Activated naive CD8-positive, alpha-beta T cell treated with anti-CD3 and anti-CD28 coated beads for 36 hours (primary cell): ENCODE data around the gene FIBP. TPM values are rescaled to one million over a fixed set of nuclear protein-coding genes. Genes with fewer than 3 reads are reported as not detected.

Experiments
- DNase-seq: peaks from one replicate; pipeline ENCODE4 v3.0.0; 2021
- H3K27ac Mint-ChIP-seq: one replicate; pipeline ENCODE4 v1.8.0; 2022; ENCODE audit warnings: mild to moderate bottlenecking, moderate library complexity, mixed read lengths
- H3K27me3 Mint-ChIP-seq: one replicate; pipeline ENCODE4 v1.8.0; 2022; ENCODE audit warnings: mild to moderate bottlenecking, mixed read lengths
- H3K36me3 Mint-ChIP-seq: one replicate; pipeline ENCODE4 v1.8.0; 2021; ENCODE audit warnings: mild to moderate bottlenecking, mixed read lengths
- H3K4me1 Mint-ChIP-seq: one replicate; pipeline ENCODE4 v1.8.0; 2021; ENCODE audit warnings: mixed read lengths
- H3K4me3 Mint-ChIP-seq: one replicate; pipeline ENCODE4 v1.8.0; 2022; ENCODE audit warnings: mild to moderate bottlenecking, moderate library complexity, mixed read lengths
- H3K9me3 Mint-ChIP-seq: one replicate; pipeline ENCODE4 v1.8.0; 2022; ENCODE audit warnings: mixed read lengths
- total RNA-seq, 2 experiments: library from RNA; stranded (reverse); gene quantifications; one replicate each; pipeline ENCODE4 v1.2.3, GENCODE V29; 2021

FIBP gene
- total RNA-seq, 2 experiments from 2014 or later = 113 to 114 TPM

DNA sequence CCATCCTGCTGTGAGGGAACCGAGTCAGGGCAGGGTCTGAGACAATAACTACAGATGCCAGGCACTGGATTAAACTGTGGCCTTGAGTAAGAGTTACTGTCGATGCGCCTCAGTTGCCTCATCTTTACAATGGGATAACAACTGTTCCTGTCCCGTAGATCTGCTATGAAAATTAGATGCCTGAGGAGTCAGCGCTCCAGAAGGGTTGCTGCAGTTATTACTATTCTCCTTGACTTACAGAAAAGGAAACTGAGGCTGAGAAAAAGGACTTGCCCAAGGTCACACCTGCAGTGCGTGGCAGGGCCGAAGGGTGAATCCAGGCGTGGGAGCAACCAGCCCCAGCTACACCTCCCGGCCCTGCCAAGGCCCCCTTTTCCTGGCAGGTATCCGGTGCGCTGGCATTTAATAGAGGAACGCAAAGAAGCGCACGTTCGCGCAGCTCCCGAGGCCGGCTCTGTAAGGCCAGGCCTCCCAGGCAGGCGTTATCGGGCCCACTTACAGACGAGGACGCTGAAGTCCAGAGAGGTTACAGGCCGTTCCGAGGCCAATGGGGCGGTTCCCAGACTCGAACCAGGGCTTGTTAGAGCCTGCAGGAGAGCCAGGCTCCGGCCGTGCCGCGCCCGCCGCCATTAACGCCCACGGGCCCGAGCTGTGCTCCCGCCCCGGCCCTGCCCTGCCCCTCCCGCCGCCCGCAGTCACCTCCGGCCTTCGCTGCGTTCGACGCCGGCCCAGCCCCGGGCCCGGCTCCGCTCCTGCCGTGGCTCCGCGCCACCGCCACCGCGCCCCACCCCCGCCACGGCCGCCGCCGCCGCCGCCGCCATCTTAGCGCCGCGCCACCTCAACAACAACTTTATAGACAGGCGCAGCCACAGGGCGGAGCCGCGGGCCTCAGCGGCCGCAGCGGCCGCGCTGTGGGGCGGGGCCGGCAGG is 30.2 kb upstream of the FIBP start, which contains the start of gene C11orf68:
C11orf68 (minus strand) TSS at position 852 of the 930 bp plus-strand sequence; CDS start at position 821, 31 bp downstream.
- H3K36me3 Mint-ChIP-seq = peaks cover 1% of the 10 kb centered on the region
- H3K27me3 Mint-ChIP-seq = no peaks in the 10 kb centered on the region

DNA sequence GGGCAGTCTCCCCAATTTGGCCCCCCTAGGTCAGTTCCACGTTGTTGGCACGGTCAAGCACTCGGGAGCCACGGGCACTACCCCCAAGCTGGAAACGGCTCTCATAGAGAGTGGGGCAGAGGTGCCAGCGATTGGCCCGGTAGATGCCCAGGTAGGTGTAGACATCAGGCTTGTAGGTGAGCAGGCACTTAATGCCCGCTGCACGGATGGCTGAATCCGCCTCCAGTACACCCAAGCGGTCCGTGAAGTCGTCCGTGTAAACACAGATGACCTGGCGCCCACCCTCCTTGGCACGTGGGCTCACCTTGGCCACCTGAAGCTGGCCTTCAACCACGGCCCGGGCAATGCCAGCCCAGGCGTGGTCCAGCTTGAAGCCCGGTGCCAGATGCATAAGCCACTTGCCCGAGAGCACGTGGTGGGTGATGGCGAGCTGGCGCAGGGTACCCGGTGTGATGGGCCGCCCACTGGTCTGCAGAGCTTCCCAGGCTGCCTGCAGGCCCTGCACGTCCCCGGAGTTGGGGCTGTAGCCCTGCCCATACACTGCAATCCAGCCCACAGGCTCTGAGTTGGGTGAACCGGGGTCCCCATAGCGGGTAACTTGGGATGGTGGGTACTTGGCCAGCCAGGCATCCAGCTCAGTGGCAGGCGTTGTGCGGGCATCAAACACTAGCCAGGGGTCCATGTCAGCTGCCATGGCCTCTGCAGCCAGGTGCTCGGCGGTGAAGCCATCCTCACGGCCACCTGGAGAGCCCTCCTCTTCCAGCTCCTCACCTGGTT is 29.4 kb upstream of the FIBP start:
- H3K36me3 Mint-ChIP-seq = no peaks in the 10 kb centered on the region
- H3K4me1 Mint-ChIP-seq = peaks cover 29% of the 10 kb centered on the region
- no peaks in the 10 kb centered on the region for H3K27me3 Mint-ChIP-seq
- H3K27ac Mint-ChIP-seq = no peak overlapping the region
- peak overlapping the region; percentile 85 for H3K4me3 Mint-ChIP-seq
- no peak for DNase-seq
- no peaks in the 10 kb centered on the region for H3K9me3 Mint-ChIP-seq

More for the DNA sequence above, 30.2 kb upstream of the FIBP start, which contains the start of gene C11orf68:
- Mint-ChIP-seq H3K4me3 (peak within 1 kb of the TSS; percentile 95), H3K27ac (peak within 1 kb of the TSS; percentile 88), H3K9me3 (no peaks in the 10 kb centered on the region), H3K4me1 (peaks cover 29% of the 10 kb centered on the region)
- DNase-seq = no peak

DNA sequence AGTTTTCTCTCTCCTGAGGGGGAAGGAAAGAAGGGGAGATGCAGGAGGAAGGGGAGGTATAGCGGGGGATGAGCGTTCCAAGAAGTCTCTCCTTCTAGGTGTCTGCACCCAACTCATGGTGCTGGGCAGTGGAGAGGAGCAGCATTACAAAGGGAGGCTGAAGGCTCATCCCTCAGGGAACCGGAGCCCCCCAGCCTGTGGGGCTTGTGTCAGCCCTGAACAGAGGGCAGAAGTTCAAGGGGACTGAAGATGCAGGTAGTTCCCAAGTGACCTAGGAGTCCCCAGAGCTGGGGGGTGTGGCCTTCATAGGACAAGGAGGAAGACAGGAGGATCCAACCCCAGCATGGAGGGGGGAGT is 28.8 kb upstream of the FIBP start:
- Mint-ChIP-seq H3K27me3 (no peaks in the 10 kb centered on the region), H3K27ac (peak overlapping the region; percentile 16)

DNA sequence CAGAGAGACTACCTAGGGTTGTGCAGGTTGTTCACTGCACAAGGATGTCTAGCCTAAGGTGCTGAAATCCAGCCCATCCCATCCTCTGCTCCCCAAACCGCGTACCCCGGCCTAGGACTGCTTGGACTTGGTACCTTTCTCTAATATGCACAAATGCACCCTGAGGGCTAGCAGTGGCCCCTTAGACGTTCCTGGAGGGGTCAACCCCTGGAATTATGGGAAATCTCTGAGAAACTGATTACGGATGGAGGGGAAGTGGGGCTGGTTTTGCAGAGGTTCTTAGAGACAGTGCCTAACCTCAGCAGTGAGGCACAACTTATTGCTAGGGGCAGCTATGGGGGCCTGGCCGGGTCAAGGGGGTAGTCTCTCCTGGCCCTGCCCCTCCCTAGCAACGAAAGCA is 28.1 kb upstream of the FIBP start:
- H3K4me3 Mint-ChIP-seq = peak overlapping the region; percentile 85
- peak overlapping the region; percentile 44 for H3K27ac Mint-ChIP-seq

More for the DNA sequence above, 28.8 kb upstream of the FIBP start:
- no peak for DNase-seq
- H3K36me3 Mint-ChIP-seq = no peaks in the 10 kb centered on the region
- peaks cover 25% of the 10 kb centered on the region for H3K4me1 Mint-ChIP-seq
- no peaks in the 10 kb centered on the region for H3K9me3 Mint-ChIP-seq
- H3K4me3 Mint-ChIP-seq = peak overlapping the region; percentile 85

DNA sequence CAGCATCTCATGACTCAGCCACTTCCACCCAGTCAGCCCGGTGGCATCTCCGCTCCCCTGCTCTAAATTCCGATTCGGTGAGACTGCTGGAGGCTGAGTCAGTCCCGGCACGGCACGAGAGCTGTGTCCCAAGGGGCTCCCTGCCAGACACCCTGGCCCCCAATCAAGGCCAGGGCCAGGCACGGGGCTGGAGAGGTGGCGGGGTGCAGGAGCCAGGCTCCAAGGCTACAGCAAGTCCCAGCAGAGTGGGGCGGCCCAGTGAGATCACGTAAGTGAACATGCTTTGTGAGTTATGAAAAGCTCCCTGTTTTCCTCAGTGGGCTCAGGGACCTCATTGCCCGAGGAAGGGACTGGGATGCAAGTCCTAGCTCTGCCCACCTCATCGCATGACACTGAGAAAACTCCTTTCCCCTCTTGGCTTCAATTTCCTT is 27.6 kb upstream of the FIBP start:
- H3K36me3 Mint-ChIP-seq = no peaks in the 10 kb centered on the region
- no peaks in the 10 kb centered on the region for H3K27me3 Mint-ChIP-seq
- DNase-seq = no peak
- no peak overlapping the region for H3K27ac Mint-ChIP-seq
- H3K4me3 Mint-ChIP-seq = no peak overlapping the region
- H3K9me3 Mint-ChIP-seq = no peaks in the 10 kb centered on the region
- H3K4me1 Mint-ChIP-seq = peaks cover 24% of the 10 kb centered on the region

More for the DNA sequence above, 28.1 kb upstream of the FIBP start:
- H3K27me3 Mint-ChIP-seq = no peaks in the 10 kb centered on the region
- DNase-seq = no peak
- peaks cover 24% of the 10 kb centered on the region for H3K4me1 Mint-ChIP-seq
- no peaks in the 10 kb centered on the region for H3K36me3 Mint-ChIP-seq
- H3K9me3 Mint-ChIP-seq = no peaks in the 10 kb centered on the region

DNA sequence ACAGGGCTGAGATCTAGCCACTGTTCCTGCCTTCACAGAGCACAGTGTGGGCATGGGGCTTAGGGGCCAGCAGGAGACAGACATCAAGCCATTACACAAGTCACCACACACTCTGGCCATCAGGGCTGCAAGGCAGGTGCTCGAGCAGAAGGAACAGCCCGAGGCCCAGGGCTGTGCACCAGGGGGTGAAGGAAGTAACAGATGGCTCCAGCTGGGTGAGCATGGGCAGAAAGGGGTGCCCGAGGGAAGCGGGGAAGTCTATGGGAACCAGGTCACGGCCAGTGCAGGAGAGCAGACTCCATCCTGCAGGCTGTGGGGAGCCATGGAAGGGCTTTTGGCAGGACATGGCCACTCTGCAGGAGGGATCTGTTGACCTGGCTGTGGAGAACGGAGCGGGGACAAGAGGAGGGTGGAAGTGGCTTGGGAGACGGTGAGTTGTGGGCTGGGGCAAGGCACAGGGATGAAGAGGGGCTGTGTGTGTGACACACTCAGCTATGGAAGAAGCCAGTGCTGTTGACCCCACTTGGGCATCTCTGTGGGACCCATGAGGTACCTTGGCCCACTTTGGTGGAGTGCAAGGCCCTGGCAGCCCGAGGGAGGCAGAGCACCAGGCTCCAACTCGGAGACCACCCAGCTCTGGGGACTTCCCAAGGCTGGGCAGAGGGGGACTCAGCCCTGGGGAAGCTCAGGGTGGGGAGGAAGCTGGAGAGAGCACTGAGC is 27.0 kb upstream of the FIBP start:
- Mint-ChIP-seq H3K4me1 (peaks cover 20% of the 10 kb centered on the region), H3K4me3 (no peak overlapping the region), H3K36me3 (no peaks in the 10 kb centered on the region), H3K27ac (no peak overlapping the region), H3K9me3 (no peaks in the 10 kb centered on the region), H3K27me3 (no peaks in the 10 kb centered on the region)
- DNase-seq = no peak

DNA sequence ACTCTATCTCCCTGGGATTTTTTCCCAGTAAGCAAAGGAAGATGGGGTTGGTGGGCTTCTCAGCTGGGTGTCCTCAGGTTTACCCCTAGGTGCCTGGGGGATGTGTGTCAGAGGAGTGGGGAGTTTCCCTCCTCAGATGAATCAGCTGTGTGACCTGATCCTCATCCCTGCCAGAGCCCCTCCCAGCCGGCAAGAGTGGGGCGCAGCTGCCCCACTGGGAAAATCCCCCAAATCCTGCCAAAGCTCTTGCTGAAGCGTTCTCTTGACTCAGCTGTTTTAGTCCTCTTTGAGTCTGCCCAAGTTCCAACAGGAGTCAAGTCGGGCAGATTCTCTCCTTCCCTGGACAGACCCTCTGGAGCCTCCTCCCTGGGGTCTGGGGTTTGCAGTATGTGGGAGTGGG is 24.6 kb upstream of the FIBP start:
- peaks cover 25% of the 10 kb centered on the region for H3K4me1 Mint-ChIP-seq
- DNase-seq = no peak
- no peak overlapping the region for H3K27ac Mint-ChIP-seq
- H3K9me3 Mint-ChIP-seq = no peaks in the 10 kb centered on the region
- peaks cover 3% of the 10 kb centered on the region for H3K27me3 Mint-ChIP-seq
- H3K36me3 Mint-ChIP-seq = no peaks in the 10 kb centered on the region
- H3K4me3 Mint-ChIP-seq = no peak overlapping the region

DNA sequence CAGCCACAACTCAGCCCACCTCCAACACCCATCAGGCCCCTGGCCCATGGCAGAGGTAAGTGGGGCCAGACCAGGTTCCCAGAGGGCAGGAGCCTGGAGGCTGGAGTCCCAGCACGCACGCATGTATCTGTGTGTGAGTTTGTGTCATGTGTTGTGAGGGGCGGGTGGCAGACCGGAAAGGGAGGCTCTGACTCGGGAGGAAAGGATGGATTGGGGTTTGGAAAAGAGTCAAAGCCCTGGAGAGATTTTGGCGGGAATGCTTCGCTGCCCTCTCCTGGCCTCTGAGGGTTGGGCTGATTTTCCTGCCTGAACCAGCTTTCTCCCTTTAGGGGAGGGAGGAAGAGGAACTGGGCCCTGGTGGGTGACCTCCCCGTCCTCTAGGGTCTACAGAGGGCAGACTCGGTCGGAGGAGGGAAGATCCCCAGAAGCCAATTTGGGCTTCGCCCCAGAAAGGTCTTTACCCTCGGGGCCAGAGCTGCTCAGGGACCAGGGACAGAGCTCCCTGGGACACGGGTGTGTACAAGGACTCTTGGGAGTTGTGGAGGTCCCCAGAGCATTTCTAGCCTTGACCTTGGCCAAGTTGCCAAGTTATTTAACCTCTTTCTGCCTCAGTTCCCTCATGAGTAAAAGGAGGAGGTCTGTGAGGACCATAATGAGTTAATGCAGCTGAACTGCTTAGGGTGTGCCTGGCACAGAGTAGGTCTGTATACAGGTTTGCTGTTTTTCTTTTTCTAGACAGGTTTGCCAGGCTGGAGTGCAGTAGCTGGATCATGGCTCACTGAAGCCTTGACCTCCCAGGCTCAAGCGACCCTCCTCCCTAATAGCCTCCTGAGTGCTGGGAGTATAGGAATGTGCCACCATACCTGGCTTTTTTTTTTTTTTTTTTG is 23.7 kb upstream of the FIBP start:
- Mint-ChIP-seq H3K27me3 (peaks cover 3% of the 10 kb centered on the region), H3K36me3 (no peaks in the 10 kb centered on the region), H3K4me3 (no peak overlapping the region), H3K9me3 (no peaks in the 10 kb centered on the region), H3K27ac (no peak overlapping the region), H3K4me1 (peaks cover 20% of the 10 kb centered on the region)
- DNase-seq = no peak

DNA sequence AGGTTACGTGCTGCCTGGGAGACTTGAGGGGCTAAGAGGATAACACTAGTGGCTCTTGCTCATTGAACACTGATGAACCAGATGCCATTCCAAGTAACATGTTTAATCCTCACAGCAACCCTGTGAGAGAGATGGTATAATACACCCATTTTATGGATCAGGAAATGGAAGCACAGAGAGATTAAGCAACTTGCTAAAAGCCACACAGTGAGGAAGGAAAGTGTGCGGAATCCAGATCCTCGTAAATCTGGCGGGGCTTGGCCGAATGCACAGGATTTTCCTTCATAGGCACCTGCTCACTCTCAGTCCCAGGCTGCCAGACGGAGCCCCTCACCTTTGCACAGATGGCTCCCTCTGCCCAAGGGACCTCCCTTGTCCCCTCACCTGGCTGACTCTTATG is 19.6 kb upstream of the FIBP start:
- no peak overlapping the region for H3K4me3 Mint-ChIP-seq
- H3K9me3 Mint-ChIP-seq = no peaks in the 10 kb centered on the region

DNA sequence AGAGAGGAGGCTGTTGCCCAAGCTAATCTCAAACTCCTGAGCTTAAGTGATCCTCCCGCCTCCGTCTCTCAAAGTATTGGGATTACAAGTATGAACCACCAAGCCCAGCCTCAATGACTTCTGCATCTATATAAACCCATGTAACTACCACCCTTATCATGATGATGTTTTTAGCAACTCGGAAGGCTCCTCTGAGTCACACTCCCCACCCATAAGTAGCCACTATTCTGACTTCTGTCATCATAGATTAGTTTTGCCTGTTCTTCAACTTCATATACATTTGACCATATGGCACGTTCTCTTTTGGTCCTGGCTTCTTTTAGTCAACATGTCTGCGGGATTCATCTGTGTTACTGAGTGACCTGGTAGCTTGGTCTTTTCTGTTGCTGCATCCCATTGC is 18.3 kb upstream of the FIBP start:
- H3K9me3 Mint-ChIP-seq = no peaks in the 10 kb centered on the region
- no peak overlapping the region for H3K27ac Mint-ChIP-seq
- H3K36me3 Mint-ChIP-seq = no peaks in the 10 kb centered on the region
- peaks cover 10% of the 10 kb centered on the region for H3K27me3 Mint-ChIP-seq
- no peak overlapping the region for H3K4me3 Mint-ChIP-seq
- H3K4me1 Mint-ChIP-seq = peaks cover 5% of the 10 kb centered on the region
- DNase-seq = no peak

More for the DNA sequence above, 19.6 kb upstream of the FIBP start:
- Mint-ChIP-seq H3K36me3 (no peaks in the 10 kb centered on the region), H3K4me1 (peaks cover 5% of the 10 kb centered on the region), H3K27ac (no peak overlapping the region), H3K27me3 (peaks cover 7% of the 10 kb centered on the region)
- no peak for DNase-seq

DNA sequence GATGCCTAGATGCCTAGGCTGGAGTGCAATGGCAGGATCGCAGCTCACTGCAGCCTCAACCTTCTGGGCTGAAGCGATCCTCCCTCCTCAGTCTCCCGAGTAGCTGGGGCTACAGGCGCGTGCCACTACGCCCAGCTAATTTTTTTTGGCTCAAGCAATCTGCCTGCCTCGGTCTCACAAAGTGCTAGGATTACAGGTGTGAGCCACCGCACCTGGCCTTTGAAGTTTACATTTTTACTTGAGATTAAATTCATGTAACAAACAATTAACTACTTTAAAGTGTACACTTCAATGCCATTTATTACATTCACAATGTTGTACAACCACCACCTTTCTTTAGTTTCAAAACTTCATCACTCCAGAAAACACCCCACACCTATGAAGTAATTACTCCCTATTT is 15.4 kb upstream of the FIBP start:
- Mint-ChIP-seq H3K27me3 (peaks cover 10% of the 10 kb centered on the region), H3K4me3 (no peak overlapping the region), H3K9me3 (no peaks in the 10 kb centered on the region), H3K4me1 (peaks cover 2% of the 10 kb centered on the region), H3K36me3 (peaks cover 3% of the 10 kb centered on the region), H3K27ac (no peak overlapping the region)
- no peak for DNase-seq

DNA sequence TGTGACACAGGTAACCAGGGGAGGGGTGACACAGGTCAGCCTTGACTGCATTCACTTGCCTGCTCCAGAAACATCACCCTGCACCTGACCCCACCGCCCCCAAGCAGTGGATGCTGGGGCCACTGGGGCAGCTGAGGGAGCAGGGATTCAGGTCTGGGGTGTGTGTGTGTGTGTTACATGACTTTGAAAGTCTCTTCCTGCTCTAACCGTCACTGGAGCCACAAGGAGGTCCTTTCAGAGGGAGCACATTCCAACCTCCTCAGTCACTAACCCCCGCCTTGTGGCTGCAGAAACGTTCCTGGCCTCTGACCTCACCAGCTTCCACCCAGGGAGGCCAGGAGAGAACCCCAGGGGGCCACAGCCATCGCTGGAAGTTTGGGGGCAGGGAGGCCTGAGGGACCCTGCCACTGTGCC is 14.8 kb upstream of the FIBP start:
- H3K9me3 Mint-ChIP-seq = no peaks in the 10 kb centered on the region
- no peak for DNase-seq
- H3K4me3 Mint-ChIP-seq = no peak overlapping the region
- no peak overlapping the region for H3K27ac Mint-ChIP-seq
- peaks cover 5% of the 10 kb centered on the region for H3K36me3 Mint-ChIP-seq
- peaks cover 2% of the 10 kb centered on the region for H3K4me1 Mint-ChIP-seq
- H3K27me3 Mint-ChIP-seq = peaks cover 7% of the 10 kb centered on the region

DNA sequence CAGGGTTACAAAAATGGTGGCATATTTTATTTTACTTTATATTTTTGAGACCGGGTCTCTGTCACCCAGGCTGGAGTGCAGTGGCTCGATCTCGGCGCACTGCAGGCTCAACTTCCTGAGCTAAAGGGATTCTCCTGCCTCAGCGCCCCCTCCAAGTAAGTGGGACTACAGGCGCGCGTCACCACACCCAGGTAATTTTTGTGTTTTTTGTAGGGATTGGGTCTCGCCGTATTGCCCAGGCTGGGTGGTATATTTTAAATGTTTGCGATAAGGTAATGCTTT is 12.6 kb upstream of the FIBP start:
- H3K9me3 Mint-ChIP-seq = no peaks in the 10 kb centered on the region
- peaks cover 19% of the 10 kb centered on the region for H3K4me1 Mint-ChIP-seq
- no peak overlapping the region for H3K27ac Mint-ChIP-seq
- no peak overlapping the region for H3K4me3 Mint-ChIP-seq
- DNase-seq = no peak
- peaks cover 13% of the 10 kb centered on the region for H3K36me3 Mint-ChIP-seq
- peaks cover 3% of the 10 kb centered on the region for H3K27me3 Mint-ChIP-seq
